GM19240 (cell line): ENCODE data around the gene ITM2C.

Experiments used
- DNase-seq: peaks from one replicate; pipeline ENCODE4 v3.0.0; 2011; ENCODE audit warnings: low spot score; ENCODE audit not compliant: insufficient read length

Gene ITM2C

DNA sequence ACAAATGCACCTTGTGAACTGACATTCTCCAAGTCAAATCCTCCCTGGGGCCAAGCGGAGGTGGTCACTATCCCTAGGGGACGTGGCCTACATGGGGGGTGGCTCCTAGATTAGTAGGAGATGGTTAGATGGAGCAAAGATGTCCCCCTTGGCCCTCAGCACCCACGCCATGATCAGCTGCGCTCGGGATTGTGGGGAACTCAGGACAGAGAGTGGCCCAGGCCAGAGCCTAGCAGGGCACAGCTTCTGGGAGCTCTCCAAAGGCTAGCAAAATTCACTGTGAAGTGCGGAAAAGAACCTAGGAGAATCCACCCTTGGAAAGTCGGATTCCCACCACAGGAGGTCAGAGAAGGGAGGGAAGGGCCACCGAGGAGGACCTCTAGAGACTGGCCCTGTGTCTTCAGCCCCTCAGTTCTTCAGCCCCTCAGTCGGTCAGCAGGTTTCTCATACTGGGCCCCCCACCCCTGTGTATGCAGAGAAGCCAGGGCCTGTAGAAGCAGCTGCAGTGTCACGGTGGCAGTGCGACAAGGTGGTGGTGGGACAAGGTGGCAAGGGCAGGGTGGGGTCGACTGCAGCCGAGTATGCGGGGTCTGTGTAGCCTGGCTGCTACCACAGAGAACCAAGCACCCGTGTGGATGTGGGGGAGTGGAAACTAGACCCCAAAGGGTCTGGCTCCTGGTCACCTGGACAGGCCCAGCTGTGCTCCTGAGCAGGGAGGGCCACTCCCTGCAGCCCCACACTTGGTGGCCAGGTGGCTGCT lies 41.9 kb downstream of the ITM2C start:
- no peak for DNase-seq

- DNase-seq, result no peak
These were observed 42.8 kb downstream of the ITM2C start for GRCh38 chr2:230907361-230908091.

DNA sequence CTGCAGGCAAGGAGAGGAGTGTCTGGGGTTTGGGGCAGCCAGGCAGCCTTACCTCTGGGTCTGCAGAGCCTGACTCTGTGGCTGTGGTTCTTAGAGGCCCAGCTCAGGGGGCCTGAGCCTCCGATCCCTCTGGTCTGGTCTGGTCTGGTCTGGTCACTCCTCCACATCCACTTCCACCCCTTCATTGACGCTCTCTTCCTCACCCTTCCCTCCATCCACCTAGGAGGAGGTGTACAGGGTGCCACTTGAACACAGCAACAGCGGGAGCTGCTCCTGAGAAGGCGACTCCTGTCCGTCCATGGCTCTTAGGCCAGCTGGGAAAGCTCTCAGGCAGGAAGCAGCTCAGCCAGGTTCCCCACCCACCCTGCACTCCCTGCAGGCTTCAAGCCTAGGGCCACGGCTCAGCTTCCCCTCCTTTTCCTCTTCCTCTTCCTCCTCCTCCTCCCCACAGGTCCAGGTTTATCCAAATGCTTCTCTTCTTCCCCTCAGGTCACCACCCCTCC lies 43.4 kb downstream of the ITM2C start:
- no peak for DNase-seq

GRCh38 chr2:230908595-230909191 lies 44.0 kb downstream of the ITM2C start:
- no peak for DNase-seq

GRCh38 chr2:230909841-230910545 lies 45.3 kb downstream of the ITM2C start:
- no peak for DNase-seq

DNA sequence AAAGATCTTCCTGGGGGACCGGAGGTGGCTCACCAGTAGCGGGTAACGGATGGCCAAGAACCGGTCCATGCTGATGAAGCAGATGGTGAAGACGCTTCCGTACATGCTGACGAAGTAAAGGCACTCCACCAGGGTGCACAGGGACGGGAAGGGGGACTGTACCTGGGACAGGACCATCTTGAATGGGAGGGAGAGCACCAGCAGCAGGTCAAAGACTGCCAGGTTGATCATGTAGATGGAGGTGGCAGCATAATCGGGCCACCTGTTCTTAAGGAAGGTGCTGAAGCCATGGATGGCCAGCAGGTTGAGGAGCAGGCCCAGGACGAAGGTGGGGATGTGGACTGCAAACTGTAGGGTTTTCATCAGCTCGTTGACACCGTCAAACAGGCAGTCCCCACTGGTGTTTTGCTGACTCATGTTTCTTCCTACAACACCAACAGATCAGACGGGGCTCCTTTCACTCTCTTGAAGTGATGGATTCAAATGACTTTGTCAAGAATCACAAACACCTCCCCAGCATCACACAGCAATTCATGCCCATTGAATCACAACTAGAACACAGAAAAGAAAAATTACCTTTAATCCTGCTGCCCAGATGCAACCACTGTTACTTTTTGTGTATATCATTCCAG lies 45.9 kb downstream of the ITM2C start:
- DNase-seq, result no peak

DNA sequence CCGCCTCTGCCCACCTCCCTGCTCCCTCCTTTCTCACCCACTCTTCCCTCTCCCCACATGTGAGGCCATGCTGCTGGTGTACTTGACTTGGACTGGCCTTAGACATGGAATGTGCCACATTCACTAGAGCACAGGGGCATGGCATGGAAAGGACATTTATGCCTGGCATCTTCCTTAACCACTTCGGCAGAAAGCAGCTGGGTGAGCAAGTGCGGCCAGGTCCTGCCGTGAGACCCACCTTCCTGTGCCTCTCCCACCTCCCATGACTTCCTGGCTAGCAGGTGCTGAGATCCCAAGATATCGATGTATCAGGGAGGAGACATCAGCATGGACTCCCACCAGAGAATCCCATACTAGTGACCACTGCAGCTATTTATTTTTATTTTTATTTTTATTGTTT lies 47.3 kb downstream of the ITM2C start:
- no peak for DNase-seq

- DNase-seq, result no peak
These were observed 48.0 kb downstream of the ITM2C start for GRCh38 chr2:230912724-230913123.

- no peak for DNase-seq
These were observed 48.8 kb downstream of the ITM2C start for GRCh38 chr2:230913406-230914143.

DNA sequence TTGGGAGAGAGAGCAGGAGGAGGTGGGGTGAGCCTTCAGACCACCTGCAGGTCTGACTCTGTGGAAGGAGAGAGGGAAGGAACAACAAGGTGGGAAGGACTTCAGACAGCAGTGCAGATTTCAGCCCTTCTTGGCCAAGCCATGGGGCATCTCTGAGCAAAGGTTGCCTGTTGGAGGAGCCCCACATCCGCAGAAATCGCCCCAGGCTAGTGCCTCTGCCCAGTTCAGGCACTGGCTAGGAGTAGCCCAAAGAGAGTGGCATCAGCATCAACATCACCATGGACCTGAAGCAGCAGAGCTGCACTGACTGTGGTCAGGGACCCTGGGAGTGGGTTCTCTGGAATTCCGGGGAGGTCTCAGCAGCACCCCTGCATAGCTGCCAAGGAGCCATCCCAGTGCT lies 50.1 kb downstream of the ITM2C start:
- DNase-seq, result no peak

DNA sequence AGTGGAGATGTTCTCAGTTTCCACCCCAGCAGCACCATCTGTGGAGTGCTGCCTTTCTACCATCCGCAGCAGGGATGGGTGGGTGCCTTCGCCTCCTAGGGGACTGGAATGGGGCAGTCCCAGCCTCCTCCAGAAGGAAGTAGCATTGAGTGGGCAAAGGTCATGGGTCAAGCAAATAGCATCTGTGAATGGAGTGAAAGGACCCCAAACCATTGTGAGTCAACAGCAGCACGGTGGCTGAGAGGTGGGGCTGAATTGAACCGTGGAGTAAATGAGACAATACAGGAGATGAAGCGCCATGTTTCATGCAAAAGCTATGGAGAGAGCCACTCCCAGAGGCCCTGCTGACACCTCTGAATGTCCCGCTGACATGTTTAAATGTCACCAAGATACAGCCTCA lies 50.6 kb downstream of the ITM2C start:
- DNase-seq, result no peak

DNA sequence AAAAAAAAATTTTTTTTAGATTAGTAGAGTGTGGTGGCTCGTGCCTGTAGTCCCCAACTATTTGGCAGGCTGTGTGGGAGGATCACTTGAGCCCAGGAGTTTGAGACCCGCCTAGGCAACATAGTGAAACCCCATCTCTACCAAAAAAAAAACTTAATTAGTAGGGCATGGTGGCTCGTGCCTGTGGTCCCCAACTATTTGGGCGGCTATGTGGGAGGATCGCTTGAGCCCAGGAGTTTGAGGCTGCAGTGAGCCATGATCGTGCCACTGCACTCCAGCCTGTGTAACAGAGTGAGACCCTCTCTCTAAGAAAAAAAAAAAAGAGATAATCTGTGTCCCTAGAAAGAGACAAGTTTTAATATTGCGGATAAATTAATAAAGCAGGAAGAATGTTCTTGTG lies 51.5 kb downstream of the ITM2C start:
- no peak for DNase-seq

GRCh38 chr2:230919240-230919639 lies 54.5 kb downstream of the ITM2C start:
- DNase-seq, result no peak

DNA sequence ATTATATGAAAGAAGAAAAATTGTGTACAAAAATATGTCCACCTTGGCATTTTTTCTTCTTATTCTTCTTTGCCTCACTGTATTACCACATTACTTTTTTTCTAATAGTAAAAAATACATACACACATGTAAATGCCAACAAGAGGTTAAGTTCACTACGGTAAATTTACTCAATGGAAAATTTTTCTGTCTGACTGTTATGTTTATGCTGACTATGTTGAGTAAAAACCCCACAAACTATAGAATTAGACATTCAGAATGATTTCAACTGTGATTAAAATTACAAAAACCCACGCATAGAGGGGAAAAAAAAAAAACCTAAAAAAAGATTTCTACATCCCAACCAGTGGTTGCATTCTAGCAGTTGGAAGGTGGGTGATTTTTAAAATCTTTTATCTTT lies 54.9 kb downstream of the ITM2C start:
- no peak for DNase-seq

GRCh38 chr2:230920167-230920566 lies 55.4 kb downstream of the ITM2C start:
- no peak for DNase-seq

DNA sequence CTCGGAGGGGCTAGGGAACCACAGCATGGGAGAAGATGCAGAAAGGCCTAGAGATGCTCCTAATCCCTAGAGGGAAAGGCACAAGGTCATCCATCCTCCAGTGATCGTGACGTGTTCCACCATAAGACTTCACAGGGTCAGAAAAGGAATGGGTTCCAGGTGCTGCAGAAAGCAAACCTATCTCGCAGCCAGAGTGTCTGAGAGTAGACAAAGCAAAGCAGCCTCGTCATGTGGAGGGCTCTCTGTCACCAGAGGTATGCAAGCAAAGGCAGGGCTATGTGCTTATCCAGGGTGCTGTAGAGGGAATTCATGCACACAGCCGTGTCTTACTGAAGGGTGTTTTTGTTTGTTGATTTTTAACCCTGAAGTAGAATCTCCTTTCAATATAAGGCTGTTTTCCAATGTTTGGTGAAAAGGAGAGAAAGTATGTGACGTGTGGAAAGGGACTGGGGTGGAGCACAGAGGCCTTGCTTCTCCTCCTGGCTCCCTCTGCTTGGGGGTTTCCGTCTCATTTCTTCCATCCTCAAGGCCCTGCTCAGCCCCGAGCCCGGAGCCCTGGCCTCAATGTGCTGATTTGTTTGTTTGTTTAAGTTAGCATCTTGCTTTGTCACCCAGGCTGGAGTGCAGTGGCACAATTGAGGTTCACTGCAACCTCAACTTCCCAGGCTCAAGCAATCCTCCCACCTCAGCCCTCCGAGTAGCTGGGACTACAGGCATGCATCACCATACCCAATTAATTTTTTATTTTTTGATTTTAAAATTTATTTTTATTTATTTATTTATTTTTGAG lies 57.3 kb downstream of the ITM2C start:
- DNase-seq, result no peak

DNA sequence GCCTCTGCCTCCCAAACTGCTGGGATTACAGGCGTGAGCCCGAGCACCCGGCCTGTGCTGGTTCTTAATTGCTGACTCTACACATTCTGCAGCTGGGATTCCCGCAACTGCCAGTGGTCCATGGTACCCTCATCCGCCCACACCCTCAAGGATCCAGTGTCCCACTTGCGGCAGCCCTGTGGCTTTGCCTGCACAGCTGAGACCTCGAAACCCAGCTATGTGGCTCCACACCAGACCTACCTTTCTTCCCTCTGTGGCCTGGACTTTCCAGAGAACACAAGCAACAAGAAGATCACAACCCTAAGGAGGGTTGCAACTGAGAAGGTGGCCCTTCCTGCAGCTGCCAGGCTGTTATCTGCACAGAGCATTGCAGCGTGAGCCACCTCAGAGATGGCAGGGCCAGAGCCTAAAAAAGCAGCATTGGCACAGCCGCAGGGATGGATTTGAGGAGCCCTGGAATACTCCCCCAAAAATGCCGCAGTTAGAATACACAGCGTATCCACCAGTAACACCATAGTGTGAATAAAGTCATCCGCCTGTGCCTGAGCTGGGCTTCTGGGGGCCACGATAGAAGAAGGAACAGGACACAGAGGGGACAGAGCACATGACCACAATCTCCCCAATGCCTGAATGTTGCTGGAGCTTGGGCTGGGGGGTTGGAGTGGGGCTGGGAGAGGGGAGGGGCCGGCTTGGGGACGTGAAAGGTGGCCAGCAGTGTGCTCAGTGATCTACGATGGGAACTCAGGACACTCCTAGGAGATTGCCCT lies 58.4 kb downstream of the ITM2C start:
- DNase-seq, result no peak

- DNase-seq, result no peak
These were observed 59.3 kb downstream of the ITM2C start for GRCh38 chr2:230924092-230924469.
